SK-N-SH treated with all-trans-retinoic acid at 6 μM for 48 hours (cell line): Measurements from ENCODE around the gene TMEM240.

ENCODE experiments used
- TOX ChIP-seq: fragments of 250-450 bp; sonication (Bioruptor Pico); IDR thresholded peaks from 2 replicates; pipeline ENCODE4 v1.8.0; 2021; ENCODE audit warnings: mild to moderate bottlenecking, moderate library complexity, borderline replicate concordance
- ZFP3 ChIP-seq: fragments of 250-450 bp; sonication (Bioruptor Pico); IDR thresholded peaks from 2 replicates; pipeline ENCODE4 v1.5.0; 2020; ENCODE audit warnings: mild to moderate bottlenecking, moderate library complexity

DNA sequence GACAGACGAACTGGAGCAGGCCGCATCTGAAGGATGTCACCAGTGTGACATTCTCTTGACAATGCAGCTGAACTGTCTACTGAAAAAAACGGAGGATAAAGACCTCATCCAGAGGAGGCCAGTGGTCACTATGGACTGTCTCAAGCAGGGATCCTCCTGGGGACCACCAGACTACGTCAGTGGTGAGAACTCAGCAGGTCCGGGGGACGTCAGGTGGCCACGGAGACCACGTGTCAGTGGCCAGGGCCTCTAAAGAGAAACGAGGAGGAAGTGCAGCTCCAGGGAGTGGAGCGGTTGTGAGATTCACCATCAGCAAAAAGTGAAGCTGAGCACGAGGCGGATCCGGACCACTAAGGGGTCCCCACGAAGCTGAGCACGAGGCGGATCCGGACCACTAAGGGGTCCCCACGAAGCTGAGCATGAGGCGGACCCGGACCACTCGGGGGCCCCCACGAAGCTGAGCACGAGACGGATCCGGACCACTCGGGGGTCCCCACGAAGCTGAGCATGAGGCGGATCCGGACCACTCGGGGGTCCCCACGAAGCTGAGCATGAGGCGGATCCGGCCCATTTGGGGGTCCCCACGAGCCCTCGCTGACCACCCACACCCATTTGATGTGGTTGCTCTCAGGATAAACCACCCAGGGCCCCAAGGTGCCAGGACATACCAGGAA lies 13.5 kb upstream of the TMEM240 start:
- TF ChIP-seq TOX (CRISPR knock-in tag) (no peak), ZFP3 (CRISPR knock-in tag) (no peak)
